Ascending aorta (tissue), 2 donors: ENCODE results near the gene KIRREL3. TPM values are rescaled to one million over a fixed set of nuclear protein-coding genes. Genes with fewer than 3 reads are reported as not detected.

Source experiments
- DNase-seq, 2 donors: peaks; one replicate each; pipeline ENCODE4 v3.0.0-alpha.2; 2019; ENCODE audit warnings: low spot score in 2 of 2
- H3K27ac ChIP-seq, 2 donors: fragments of 200-600 bp; sonication (generic); one replicate each; pipeline ENCODE4 v1.5.1; 2016 to 2017; ENCODE audit warnings: mild to moderate bottlenecking in 1 of 2
- H3K27me3 ChIP-seq: fragments of 200-600 bp; sonication (generic); one replicate; pipeline ENCODE4 v1.5.1; 2017
- H3K36me3 ChIP-seq, 2 donors: fragments of 200-600 bp; sonication (generic); one replicate each; pipeline ENCODE4 v1.5.1; 2016
- H3K4me1 ChIP-seq, 2 donors: fragments of 200-600 bp; sonication (generic); one replicate each; pipeline ENCODE4 v1.5.1; 2016 to 2017; ENCODE audit warnings: mild to moderate bottlenecking in 1 of 2
- H3K4me3 ChIP-seq, 2 donors: fragments of 200-600 bp; sonication (generic); one replicate each; pipeline ENCODE4 v1.5.1; 2016 to 2017; ENCODE audit warnings: mild to moderate bottlenecking in 1 of 2
- H3K9me3 ChIP-seq, 2 donors: fragments of 200-600 bp; sonication (generic); one replicate each; pipeline ENCODE4 v1.5.1; 2016
- intact Hi-C: fragments of 100-400 bp; cut with DNase I; formaldehyde crosslinking; loops from one replicate; pipeline ENCODE4 v1.15.1; 2023
- total RNA-seq: library from RNA; depleted of rRNA; stranded (reverse); fragments of >200 nt; gene quantifications from one replicate; pipeline ENCODE4 v1.1.0, GENCODE V29; 2016
- TF ChIP-seq, protein P1 (sequence below), 3 experiments: fragments of 200-600 bp in 2 of 3; fragments of 450-650 bp in 1 of 3; sonication (generic) in 2 of 3; IDR thresholded peaks; one replicate each; pipeline ENCODE4 v1.5.1; 2016 to 2019; ENCODE audit warnings: antibody characterized with exemption in 3 of 3, mild to moderate bottlenecking in 1 of 3, moderate library complexity in 1 of 3

Gene KIRREL3
- total RNA-seq, 1 donor from 2014 or later, result not detected

DNA sequence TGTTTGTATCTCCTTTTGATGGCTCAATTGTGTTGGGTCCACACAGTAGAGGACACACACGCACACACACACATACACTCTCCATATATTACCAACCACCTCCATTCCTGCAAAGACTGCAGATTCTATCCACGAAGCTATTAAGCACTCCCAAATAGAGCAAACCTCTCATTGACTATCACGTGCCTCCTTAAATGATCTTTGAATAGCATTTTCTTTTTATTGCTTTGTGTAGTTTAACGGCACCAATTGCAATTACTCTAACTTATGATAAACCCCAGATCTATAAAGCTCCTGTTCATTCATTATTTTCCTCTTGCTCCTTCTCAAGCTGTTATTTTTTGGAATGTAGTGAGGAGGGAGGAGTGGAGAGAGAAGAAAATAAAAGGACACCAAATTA lies 440.3 kb downstream of the KIRREL3 start:
- H3K9me3 ChIP-seq, result no peaks in the 10 kb centered on the region
- intact Hi-C loops, result no loop called here
- no peak overlapping the region for H3K4me3 ChIP-seq
- TF ChIP-seq, protein P1, sequence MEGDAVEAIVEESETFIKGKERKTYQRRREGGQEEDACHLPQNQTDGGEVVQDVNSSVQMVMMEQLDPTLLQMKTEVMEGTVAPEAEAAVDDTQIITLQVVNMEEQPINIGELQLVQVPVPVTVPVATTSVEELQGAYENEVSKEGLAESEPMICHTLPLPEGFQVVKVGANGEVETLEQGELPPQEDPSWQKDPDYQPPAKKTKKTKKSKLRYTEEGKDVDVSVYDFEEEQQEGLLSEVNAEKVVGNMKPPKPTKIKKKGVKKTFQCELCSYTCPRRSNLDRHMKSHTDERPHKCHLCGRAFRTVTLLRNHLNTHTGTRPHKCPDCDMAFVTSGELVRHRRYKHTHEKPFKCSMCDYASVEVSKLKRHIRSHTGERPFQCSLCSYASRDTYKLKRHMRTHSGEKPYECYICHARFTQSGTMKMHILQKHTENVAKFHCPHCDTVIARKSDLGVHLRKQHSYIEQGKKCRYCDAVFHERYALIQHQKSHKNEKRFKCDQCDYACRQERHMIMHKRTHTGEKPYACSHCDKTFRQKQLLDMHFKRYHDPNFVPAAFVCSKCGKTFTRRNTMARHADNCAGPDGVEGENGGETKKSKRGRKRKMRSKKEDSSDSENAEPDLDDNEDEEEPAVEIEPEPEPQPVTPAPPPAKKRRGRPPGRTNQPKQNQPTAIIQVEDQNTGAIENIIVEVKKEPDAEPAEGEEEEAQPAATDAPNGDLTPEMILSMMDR (IDR thresholded peaks at IDR 0.05), result no peak
- H3K27ac ChIP-seq, result no peak overlapping the region
- H3K27me3 ChIP-seq, result no peaks in the 10 kb centered on the region
- H3K36me3 ChIP-seq, result no peaks in the 10 kb centered on the region
- H3K4me1 ChIP-seq, result no peaks in the 10 kb centered on the region
- DNase-seq, result no peak

DNA sequence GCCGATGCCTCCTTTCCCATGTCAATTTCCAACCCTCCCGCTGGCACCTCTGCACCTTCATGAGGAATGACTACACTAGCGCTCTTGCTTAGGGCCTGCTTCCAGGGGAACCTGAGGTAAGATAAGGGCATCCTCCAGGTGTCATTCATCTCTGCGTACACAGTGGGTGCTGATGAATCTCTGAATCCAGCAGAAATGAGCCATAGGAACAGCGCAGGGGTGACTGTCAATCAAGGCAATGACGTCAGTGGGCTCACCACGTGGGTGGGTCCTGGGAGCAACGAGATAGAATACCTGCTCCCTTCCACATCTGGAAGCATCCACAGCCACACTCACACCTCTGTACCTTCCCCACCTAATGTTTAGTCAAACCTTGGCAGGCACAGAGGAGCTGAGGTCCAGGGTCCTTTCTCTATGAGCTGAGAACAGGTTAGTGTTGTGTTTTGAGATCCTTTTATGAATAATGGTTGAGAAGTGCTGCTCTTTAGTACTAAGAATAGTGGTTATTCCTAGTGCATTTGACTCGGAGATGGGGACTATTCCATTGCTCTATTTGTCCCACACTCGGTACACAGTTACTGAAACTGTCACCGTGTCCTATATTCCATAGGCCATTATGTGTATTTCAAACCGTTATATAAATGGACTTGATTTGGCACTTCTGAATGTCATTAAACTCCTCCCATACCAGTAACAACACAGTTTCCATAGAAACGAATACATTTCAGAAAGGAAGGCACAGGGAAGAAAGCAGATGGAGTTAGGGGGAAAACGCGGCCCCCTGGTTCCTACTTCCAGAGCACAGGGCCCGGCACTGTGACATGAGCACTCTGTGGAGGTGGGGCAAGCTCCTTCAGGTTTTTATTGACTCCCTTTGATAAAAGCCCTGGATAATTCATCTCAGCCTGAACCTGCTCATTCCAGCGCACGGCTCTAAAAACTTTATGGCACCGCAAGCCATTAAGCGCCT lies 451.7 kb downstream of the KIRREL3 start:
- intact Hi-C loops, result no loop called here

DNA sequence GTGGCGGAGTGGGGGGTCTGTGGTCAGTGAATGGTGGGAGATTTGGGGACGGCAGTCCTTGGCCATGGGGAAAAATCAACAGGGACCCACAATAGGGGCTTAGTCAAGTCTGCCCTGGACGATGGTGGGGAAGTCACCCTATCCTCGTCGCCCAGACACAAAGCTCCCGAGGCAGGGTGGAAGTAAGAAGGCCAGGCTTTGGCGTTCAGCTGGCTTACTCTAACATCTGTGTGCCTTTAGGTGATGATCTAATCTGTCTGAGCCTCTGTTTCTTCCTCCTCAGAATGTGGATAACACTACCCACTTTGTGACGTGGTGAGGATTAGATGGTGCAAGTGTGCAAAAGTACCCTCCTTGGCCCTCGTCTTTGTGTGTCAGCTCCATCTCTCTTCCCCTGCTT lies 452.9 kb downstream of the KIRREL3 start:
- intact Hi-C loops, result no loop called here
- Histone ChIP-seq H3K27me3 (no peaks in the 10 kb centered on the region), H3K36me3 (no peaks in the 10 kb centered on the region), H3K4me3 (no peak overlapping the region), H3K4me1 (no peaks in the 10 kb centered on the region), H3K9me3 (no peaks in the 10 kb centered on the region), H3K27ac (no peak overlapping the region)
- TF ChIP-seq, protein P1 (IDR thresholded peaks at IDR 0.05), result no peak
- no peak for DNase-seq

More for the DNA sequence above, 451.7 kb downstream of the KIRREL3 start:
- no peak for DNase-seq
- TF ChIP-seq, protein P1 (IDR thresholded peaks at IDR 0.05), result no peak
- Histone ChIP-seq H3K4me3 (no peak overlapping the region), H3K4me1 (no peaks in the 10 kb centered on the region), H3K27ac (no peak overlapping the region), H3K9me3 (no peaks in the 10 kb centered on the region), H3K27me3 (no peaks in the 10 kb centered on the region), H3K36me3 (no peaks in the 10 kb centered on the region)

DNA sequence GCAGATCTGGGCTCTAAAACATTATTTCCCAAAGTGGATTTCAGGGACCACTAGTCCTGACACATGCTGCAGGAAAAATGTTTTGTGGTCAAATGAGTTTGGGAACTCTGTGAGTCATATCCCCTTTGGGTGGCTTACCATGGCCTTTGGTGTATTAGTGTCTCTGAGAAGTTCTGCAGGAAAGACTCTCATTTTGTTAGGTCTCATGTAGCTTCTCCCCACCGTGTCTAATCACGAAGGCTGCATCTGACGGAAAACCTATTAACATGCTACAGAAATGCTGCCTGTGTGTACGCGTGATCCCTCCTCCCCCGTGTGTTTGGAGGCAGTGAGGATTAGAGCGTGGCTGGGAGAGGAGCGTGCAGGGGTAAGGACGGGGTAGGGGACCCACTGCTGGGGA lies 453.4 kb downstream of the KIRREL3 start:
- no peak for DNase-seq
- no peaks in the 10 kb centered on the region for H3K36me3 ChIP-seq
- intact Hi-C loops, result no loop called here
- H3K27ac ChIP-seq, result no peak overlapping the region
- no peak overlapping the region for H3K4me3 ChIP-seq
- no peaks in the 10 kb centered on the region for H3K9me3 ChIP-seq
- TF ChIP-seq, protein P1 (IDR thresholded peaks at IDR 0.05), result no peak
- H3K4me1 ChIP-seq, result no peaks in the 10 kb centered on the region
- H3K27me3 ChIP-seq, result no peaks in the 10 kb centered on the region

DNA sequence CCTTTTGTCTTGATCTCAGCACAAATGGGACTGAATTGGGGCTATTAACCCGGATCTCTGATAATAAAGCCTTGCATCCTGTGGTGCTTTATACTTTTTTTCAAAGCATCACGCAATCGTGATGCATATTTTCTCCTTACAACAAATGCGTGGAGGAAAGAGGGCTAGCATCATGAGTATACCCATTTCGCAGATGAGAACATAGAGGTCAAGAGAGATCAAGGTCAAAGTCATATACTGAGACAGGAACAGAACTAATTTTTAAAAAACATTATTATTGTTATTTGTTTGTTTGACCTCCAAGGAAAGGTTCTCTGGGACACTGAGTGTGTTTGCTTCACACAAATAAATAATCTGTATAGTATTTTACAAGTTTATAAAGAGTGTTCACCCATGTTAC lies 453.9 kb downstream of the KIRREL3 start:
- Histone ChIP-seq H3K9me3 (no peaks in the 10 kb centered on the region), H3K4me3 (no peak overlapping the region), H3K27ac (no peak overlapping the region), H3K27me3 (no peaks in the 10 kb centered on the region), H3K36me3 (no peaks in the 10 kb centered on the region), H3K4me1 (no peaks in the 10 kb centered on the region)
- intact Hi-C loops, result no loop called here
- no peak for DNase-seq
- TF ChIP-seq, protein P1 (IDR thresholded peaks at IDR 0.05), result no peak
